ENCODE results near the gene FN3KRP.

Gene FN3KRP

GRCh38 chr17:82716203-82717010 lies at the start of gene FN3KRP:
TSS of gene FN3KRP (plus strand) at chr17:82716706. CDS start at chr17:82716756, 50 bp downstream.
- no peak for TF ChIP-seq CTCF (IDR thresholded peaks at IDR 0.05; ENCODE audit: control extremely low read depth, extremely low read depth, low read depth, missing control alignments)
- POLR2A ChIA-PET: interaction anchor here (0.6 to 1.5 kb wide), 2 partner anchors 9 to 257 kb away, joined by 3 to 7 read pairs; no protein-coding TSS in a partner anchor
- CTCF ChIA-PET: interaction anchor here (0.9 to 1.0 kb wide), 3 partner anchors 8 to 55 kb away, joined by 3 read pairs; no protein-coding TSS in a partner anchor
- DNase-seq (ENCODE audit: extremely low spot score): peak; percentile 100

DNA sequence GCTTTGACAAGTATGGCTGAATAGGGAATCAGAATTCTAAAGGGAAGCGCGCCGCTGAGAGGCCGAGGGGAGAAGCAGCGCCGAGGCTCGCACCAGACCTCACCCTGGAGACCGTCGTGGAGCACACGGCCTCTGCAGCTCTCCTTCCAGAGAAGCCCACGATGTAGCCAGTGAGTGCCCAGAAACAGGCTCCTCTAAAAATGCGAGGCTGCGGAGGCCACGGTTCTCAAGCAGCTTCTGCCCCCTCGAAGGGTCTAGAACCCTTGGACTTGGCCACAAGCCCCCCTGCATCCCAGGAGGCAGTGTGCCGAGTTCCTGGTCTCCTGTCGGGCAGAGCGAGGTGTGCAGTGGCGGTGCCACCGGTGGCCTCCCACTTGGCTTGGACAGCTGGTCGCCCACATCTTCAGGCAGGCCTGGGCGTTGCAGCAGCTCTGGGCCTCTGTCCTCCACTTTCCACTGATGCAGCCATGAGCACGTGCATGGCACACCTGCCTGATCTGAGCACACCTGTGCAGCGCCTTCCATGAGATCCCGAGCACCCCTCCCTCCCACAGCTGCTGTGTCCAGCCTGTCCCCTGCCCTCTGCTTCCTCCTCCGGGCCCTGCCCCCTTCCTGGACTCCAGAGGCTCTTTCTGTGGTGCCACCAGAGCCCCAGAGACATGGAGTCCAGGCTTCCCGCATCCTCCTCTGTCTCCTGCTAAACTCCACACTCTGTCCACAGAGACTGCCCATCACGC lies 49.4 kb upstream of the FN3KRP start:
- ChIA-PET CTCF (interaction anchor here (1.1 to 3.1 kb wide), 4 partner anchors 41 to 112 kb away, joined by 3 to 15 read pairs (median 8); no protein-coding TSS in a partner anchor), POLR2A (no interaction called here)
- DNase-seq (ENCODE audit: extremely low spot score): no peak
- TF ChIP-seq CTCF (IDR thresholded peaks at IDR 0.05; ENCODE audit: control extremely low read depth, extremely low read depth, low read depth, missing control alignments): no peak

DNA sequence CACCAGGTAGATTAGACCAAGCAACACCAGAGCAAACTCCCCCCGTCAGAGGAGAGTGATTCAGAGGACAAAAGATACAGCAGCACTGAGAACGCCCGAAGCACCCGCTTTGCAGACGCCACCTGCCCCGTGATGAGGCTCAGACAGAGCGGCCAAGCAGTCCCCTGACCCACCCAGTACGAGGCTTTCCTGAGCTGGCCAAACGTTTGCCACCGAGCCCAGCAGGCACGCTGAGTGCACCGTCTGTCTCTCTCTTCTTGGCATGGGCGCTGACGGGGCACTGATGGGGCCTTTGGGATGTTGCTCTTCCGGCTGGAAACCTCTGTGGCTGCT lies 48.9 kb upstream of the FN3KRP start:
- CTCF ChIA-PET: interaction anchor here (0.6 to 3.1 kb wide), 15 partner anchors 8 to 114 kb away, joined by 3 to 17 read pairs (median 6); no protein-coding TSS in a partner anchor
- DNase-seq (ENCODE audit: extremely low spot score): no peak
- no peak for TF ChIP-seq CTCF (IDR thresholded peaks at IDR 0.05; ENCODE audit: control extremely low read depth, extremely low read depth, low read depth, missing control alignments)
- POLR2A ChIA-PET: no interaction called here

- TF ChIP-seq CTCF (IDR thresholded peaks at IDR 0.05; ENCODE audit: control extremely low read depth, extremely low read depth, low read depth, missing control alignments): no peak
- no peak for DNase-seq (ENCODE audit: extremely low spot score)
- CTCF ChIA-PET: interaction anchor here (0.6 to 3.1 kb wide), 17 partner anchors 9 to 113 kb away, joined by 3 to 17 read pairs (median 6); no protein-coding TSS in a partner anchor
- POLR2A ChIA-PET: no interaction called here
Observed at GRCh38 chr17:82668024-82668630, 48.4 kb upstream of the FN3KRP start.

DNA sequence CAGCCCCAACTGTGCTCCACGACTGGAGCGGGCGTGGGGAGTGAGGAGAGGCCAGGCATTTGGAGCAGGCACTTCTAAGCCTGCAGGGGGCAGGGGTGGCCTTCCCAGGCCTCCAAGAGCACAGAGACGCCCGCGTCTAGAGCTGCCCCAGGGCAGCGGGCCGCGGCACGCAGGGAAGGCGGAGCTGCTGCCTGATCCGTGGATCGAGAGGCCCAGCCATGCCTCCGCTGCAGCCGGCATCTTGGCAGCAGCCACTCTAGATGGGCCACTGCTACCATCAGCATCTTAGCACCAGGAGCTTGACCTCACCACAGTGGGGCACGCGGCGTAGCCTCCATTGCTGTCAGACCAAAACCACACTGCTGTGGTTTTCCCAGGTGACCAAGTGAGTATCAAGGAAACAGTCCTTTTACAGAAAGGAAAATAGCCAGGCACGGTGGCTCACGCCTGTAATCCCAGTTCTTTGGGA lies 47.8 kb upstream of the FN3KRP start:
- peak; percentile 66 for TF ChIP-seq CTCF (IDR thresholded peaks at IDR 0.05; ENCODE audit: control extremely low read depth, extremely low read depth, low read depth, missing control alignments)
- CTCF ChIA-PET: interaction anchor here (0.6 to 3.1 kb wide), 17 partner anchors 9 to 407 kb away, joined by 3 to 17 read pairs (median 6); no protein-coding TSS in a partner anchor
- peak; percentile 83 for DNase-seq (ENCODE audit: extremely low spot score)
- POLR2A ChIA-PET: no interaction called here

Measured in GM10248 (cell line).